ENCODE data around the gene RAD18.

Gene RAD18

DNA sequence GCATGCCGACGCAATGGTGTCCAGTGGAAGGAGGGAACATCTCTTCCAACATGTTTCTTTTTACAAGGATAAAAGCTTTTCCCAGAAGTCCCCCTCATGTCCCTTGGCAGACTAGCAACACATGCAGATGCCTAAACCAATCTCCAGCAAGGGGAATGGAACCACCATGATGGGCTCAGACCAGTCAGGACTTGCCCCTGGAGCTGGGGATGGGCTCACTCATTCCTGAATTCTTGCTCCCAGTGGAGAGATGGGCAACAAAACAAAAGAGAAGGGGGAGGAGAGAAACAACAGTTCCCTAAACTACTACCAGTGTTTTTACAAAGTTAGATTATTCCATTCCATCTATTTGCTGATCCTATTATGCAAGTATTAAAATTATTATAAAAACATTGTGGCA, 117.1 kb downstream of the RAD18 start:
- no peak overlapping the region for H3K14ac ChIP-seq (ENCODE audit: low read length in 2 of 2)
- peaks cover 2% of the 10 kb centered on the region for H3K79me1 ChIP-seq (replicated peaks; ENCODE audit: low read length, poor library complexity, severe bottlenecking)
- H3K36me3 ChIP-seq (ENCODE audit: control insufficient read depth in 1 of 2, insufficient read depth in 2 of 2, low read depth in 1 of 2, low read length in 2 of 2), result no peaks in the 10 kb centered on the region
- no peak overlapping the region for H3K23ac ChIP-seq (ENCODE audit: low read length in 2 of 2)
- no peaks in the 10 kb centered on the region for H3K9me3 ChIP-seq (ENCODE audit: control insufficient read depth, low read length)
- H4K8ac ChIP-seq (ENCODE audit: low read length), result no peak overlapping the region
- H3K27ac ChIP-seq (ENCODE audit: low read length, poor library complexity, severe bottlenecking), result peak overlapping the region; percentile 20
- peak overlapping the region in 1 of 2 experiments; percentile 16 for H3K18ac ChIP-seq (ENCODE audit: low read depth in 1 of 2, low read length in 2 of 2)
- peak overlapping the region in 1 of 2 experiments; percentile 79 for H3K4ac ChIP-seq (ENCODE audit: low read depth in 1 of 2, low read length in 2 of 2)
- 85% methylated on average over 2 of the region's 2 CpGs for WGBS
- H2BK5ac ChIP-seq (ENCODE audit: low read depth, low read length, poor library complexity, severe bottlenecking), result no peak overlapping the region
- H3K27me3 ChIP-seq (ENCODE audit: control insufficient read depth in 1 of 2, insufficient read depth in 1 of 2, low read length in 2 of 2), result peaks cover 0 to 3% of the 10 kb centered on the region in 2 experiments
- DNase-seq, result no peak
- H3K4me3 ChIP-seq (ENCODE audit: insufficient read depth in 1 of 2, low read depth in 1 of 2, low read length in 2 of 2), result no peak overlapping the region
- peak overlapping the region; percentile 43 for H2AK5ac ChIP-seq (ENCODE audit: low read length, severe bottlenecking)
- H2BK120ac ChIP-seq (ENCODE audit: low read depth, low read length), result no peak overlapping the region
- H3K4me2 ChIP-seq (ENCODE audit: low read length, poor library complexity, severe bottlenecking), result no peak overlapping the region
- H3K9ac ChIP-seq (ENCODE audit: low read length), result no peak overlapping the region
- H2AFZ ChIP-seq (ENCODE audit: low read depth, low read length), result no peak overlapping the region
- H2BK12ac ChIP-seq (ENCODE audit: low read length in 2 of 2), result peak overlapping the region in 1 of 2 experiments; percentile 0
- H3K4me1 ChIP-seq (ENCODE audit: control insufficient read depth, insufficient read depth, low read depth, low read length), result peaks cover 16% of the 10 kb centered on the region
- H2BK15ac ChIP-seq (ENCODE audit: low read depth, poor library complexity, severe bottlenecking), result peak overlapping the region; percentile 78
- H4K91ac ChIP-seq (ENCODE audit: low read length), result no peak overlapping the region

DNA sequence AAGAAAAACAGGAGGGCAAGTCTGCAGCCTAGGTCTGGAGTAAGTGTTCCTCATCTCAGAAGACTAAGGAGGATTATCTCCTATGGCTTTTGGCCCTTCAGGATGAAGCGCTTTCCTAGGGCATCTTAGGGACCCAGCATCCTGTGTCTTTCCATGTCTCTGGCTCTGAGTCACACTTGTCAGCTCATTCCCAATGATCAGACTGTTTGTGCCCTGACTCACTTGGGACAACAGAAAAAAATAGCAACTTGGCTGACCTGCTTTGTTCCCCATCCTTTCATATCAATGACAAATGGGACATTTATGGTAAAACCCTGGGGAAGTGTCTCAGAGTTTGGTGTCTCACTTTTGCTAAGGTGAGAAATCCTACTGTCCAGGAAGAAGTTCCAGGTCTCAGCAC, 117.6 kb downstream of the RAD18 start:
- no peak overlapping the region for H3K23ac ChIP-seq (ENCODE audit: low read length in 2 of 2)
- H2AFZ ChIP-seq (ENCODE audit: low read depth, low read length), result no peak overlapping the region
- no peak overlapping the region for H3K4me3 ChIP-seq (ENCODE audit: insufficient read depth in 1 of 2, low read depth in 1 of 2, low read length in 2 of 2)
- H3K4me2 ChIP-seq (ENCODE audit: low read length, poor library complexity, severe bottlenecking), result no peak overlapping the region
- H3K4me1 ChIP-seq (ENCODE audit: control insufficient read depth, insufficient read depth, low read depth, low read length), result peaks cover 17% of the 10 kb centered on the region
- H3K14ac ChIP-seq (ENCODE audit: low read length in 2 of 2), result no peak overlapping the region
- H3K9me3 ChIP-seq (ENCODE audit: control insufficient read depth, low read length), result no peaks in the 10 kb centered on the region
- H3K27me3 ChIP-seq (ENCODE audit: control insufficient read depth in 1 of 2, insufficient read depth in 1 of 2, low read length in 2 of 2), result peaks cover 0 to 3% of the 10 kb centered on the region in 2 experiments
- H3K18ac ChIP-seq (ENCODE audit: low read depth in 1 of 2, low read length in 2 of 2), result no peak overlapping the region
- peak overlapping the region; percentile 43 for H2AK5ac ChIP-seq (ENCODE audit: low read length, severe bottlenecking)
- H2BK120ac ChIP-seq (ENCODE audit: low read depth, low read length), result no peak overlapping the region
- peak overlapping the region; percentile 20 for H3K27ac ChIP-seq (ENCODE audit: low read length, poor library complexity, severe bottlenecking)
- H3K36me3 ChIP-seq (ENCODE audit: control insufficient read depth in 1 of 2, insufficient read depth in 2 of 2, low read depth in 1 of 2, low read length in 2 of 2), result no peaks in the 10 kb centered on the region
- H2BK15ac ChIP-seq (ENCODE audit: low read depth, poor library complexity, severe bottlenecking), result no peak overlapping the region
- H3K79me1 ChIP-seq (replicated peaks; ENCODE audit: low read length, poor library complexity, severe bottlenecking), result peaks cover 2% of the 10 kb centered on the region
- no peak overlapping the region for H3K9ac ChIP-seq (ENCODE audit: low read length)
- no peak overlapping the region for H4K8ac ChIP-seq (ENCODE audit: low read length)
- no peak overlapping the region for H3K4ac ChIP-seq (ENCODE audit: low read depth in 1 of 2, low read length in 2 of 2)
- H2BK12ac ChIP-seq (ENCODE audit: low read length in 2 of 2), result no peak overlapping the region
- no peak overlapping the region for H2BK5ac ChIP-seq (ENCODE audit: low read depth, low read length, poor library complexity, severe bottlenecking)
- no peak overlapping the region for H4K91ac ChIP-seq (ENCODE audit: low read length)
- DNase-seq, result peak; percentile 71
- WGBS, result 38% methylated on average over 1 of the region's 1 CpG

DNA sequence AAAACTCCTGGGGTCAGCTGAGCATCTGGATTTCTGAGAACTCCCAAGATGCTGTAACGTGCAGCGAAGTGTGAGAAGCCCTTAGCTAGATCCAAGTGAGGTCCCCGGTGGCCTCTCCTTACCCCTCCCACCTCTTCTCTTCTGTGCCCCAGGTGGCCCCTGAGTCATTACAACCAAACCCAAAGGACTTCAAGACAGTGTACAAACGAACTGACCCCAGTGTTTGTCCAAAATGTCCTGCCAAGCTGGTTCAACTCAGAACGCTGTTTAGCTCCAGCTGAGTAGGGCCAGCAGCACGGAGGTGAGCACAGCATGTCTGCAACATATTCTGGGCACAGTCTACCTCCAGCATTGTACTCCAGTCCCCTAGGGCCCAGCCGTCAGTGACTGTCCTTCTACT, 119.9 kb downstream of the RAD18 start:
- H3K14ac ChIP-seq (ENCODE audit: low read length in 2 of 2), result no peak overlapping the region
- DNase-seq, result no peak
- H3K23ac ChIP-seq (ENCODE audit: low read length in 2 of 2), result no peak overlapping the region
- H3K4me2 ChIP-seq (ENCODE audit: low read length, poor library complexity, severe bottlenecking), result no peak overlapping the region
- H2AK5ac ChIP-seq (ENCODE audit: low read length, severe bottlenecking), result peak overlapping the region; percentile 36
- peaks cover 13% of the 10 kb centered on the region for H3K4me1 ChIP-seq (ENCODE audit: control insufficient read depth, insufficient read depth, low read depth, low read length)
- no peak overlapping the region for H3K4me3 ChIP-seq (ENCODE audit: insufficient read depth in 1 of 2, low read depth in 1 of 2, low read length in 2 of 2)
- no peak overlapping the region for H2AFZ ChIP-seq (ENCODE audit: low read depth, low read length)
- H3K4ac ChIP-seq (ENCODE audit: low read depth in 1 of 2, low read length in 2 of 2), result no peak overlapping the region
- H3K18ac ChIP-seq (ENCODE audit: low read depth in 1 of 2, low read length in 2 of 2), result no peak overlapping the region
- H3K27me3 ChIP-seq (ENCODE audit: control insufficient read depth in 1 of 2, insufficient read depth in 1 of 2, low read length in 2 of 2), result peaks cover 0 to 6% of the 10 kb centered on the region in 2 experiments
- peaks cover 2% of the 10 kb centered on the region for H3K79me1 ChIP-seq (replicated peaks; ENCODE audit: low read length, poor library complexity, severe bottlenecking)
- 93% methylated on average over 6 of the region's 7 CpGs for WGBS
- H2BK5ac ChIP-seq (ENCODE audit: low read depth, low read length, poor library complexity, severe bottlenecking), result no peak overlapping the region
- H4K91ac ChIP-seq (ENCODE audit: low read length), result no peak overlapping the region
- H3K27ac ChIP-seq (ENCODE audit: low read length, poor library complexity, severe bottlenecking), result no peak overlapping the region
- H4K8ac ChIP-seq (ENCODE audit: low read length), result no peak overlapping the region
- no peaks in the 10 kb centered on the region for H3K9me3 ChIP-seq (ENCODE audit: control insufficient read depth, low read length)
- H2BK15ac ChIP-seq (ENCODE audit: low read depth, poor library complexity, severe bottlenecking), result peak overlapping the region; percentile 44
- H2BK120ac ChIP-seq (ENCODE audit: low read depth, low read length), result no peak overlapping the region
- H2BK12ac ChIP-seq (ENCODE audit: low read length in 2 of 2), result no peak overlapping the region
- no peaks in the 10 kb centered on the region for H3K36me3 ChIP-seq (ENCODE audit: control insufficient read depth in 1 of 2, insufficient read depth in 2 of 2, low read depth in 1 of 2, low read length in 2 of 2)
- no peak overlapping the region for H3K9ac ChIP-seq (ENCODE audit: low read length)

DNA sequence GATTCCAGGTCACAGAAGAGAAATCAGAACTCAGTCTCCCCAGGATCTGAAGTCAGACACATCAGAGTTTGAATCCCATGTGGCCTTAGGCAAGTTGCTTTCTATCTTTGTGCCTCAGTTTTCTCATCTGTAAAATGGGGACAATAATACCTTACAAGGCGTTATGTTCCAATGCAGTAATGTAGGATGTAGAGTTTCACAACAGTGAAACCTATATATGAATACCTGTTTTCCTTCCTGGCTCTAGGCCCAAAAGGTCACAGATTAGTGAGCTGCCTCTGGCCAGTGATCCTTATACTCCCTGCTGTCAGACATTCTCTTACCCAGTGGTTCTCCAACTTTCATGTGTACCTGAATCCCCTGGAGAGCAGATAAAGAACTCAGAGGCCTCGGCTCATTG, 121.0 kb downstream of the RAD18 start:
- no peak overlapping the region for H2BK12ac ChIP-seq (ENCODE audit: low read length in 2 of 2)
- no peak overlapping the region for H3K27ac ChIP-seq (ENCODE audit: low read length, poor library complexity, severe bottlenecking)
- no peak overlapping the region for H2BK120ac ChIP-seq (ENCODE audit: low read depth, low read length)
- no peak overlapping the region for H3K18ac ChIP-seq (ENCODE audit: low read depth in 1 of 2, low read length in 2 of 2)
- H3K4me2 ChIP-seq (ENCODE audit: low read length, poor library complexity, severe bottlenecking), result no peak overlapping the region
- no peak overlapping the region for H3K23ac ChIP-seq (ENCODE audit: low read length in 2 of 2)
- peaks cover 11% of the 10 kb centered on the region for H3K4me1 ChIP-seq (ENCODE audit: control insufficient read depth, insufficient read depth, low read depth, low read length)
- no peak overlapping the region for H2BK15ac ChIP-seq (ENCODE audit: low read depth, poor library complexity, severe bottlenecking)
- no peak overlapping the region for H4K8ac ChIP-seq (ENCODE audit: low read length)
- peaks cover 2% of the 10 kb centered on the region for H3K79me1 ChIP-seq (replicated peaks; ENCODE audit: low read length, poor library complexity, severe bottlenecking)
- no peak overlapping the region for H2AFZ ChIP-seq (ENCODE audit: low read depth, low read length)
- peak overlapping the region; percentile 88 for H2AK5ac ChIP-seq (ENCODE audit: low read length, severe bottlenecking)
- WGBS, result 83% methylated on average over 2 of the region's 2 CpGs
- peaks cover 0 to 6% of the 10 kb centered on the region in 2 experiments for H3K27me3 ChIP-seq (ENCODE audit: control insufficient read depth in 1 of 2, insufficient read depth in 1 of 2, low read length in 2 of 2)
- DNase-seq, result no peak
- no peak overlapping the region for H3K4me3 ChIP-seq (ENCODE audit: insufficient read depth in 1 of 2, low read depth in 1 of 2, low read length in 2 of 2)
- H2BK5ac ChIP-seq (ENCODE audit: low read depth, low read length, poor library complexity, severe bottlenecking), result no peak overlapping the region
- no peaks in the 10 kb centered on the region for H3K9me3 ChIP-seq (ENCODE audit: control insufficient read depth, low read length)
- no peak overlapping the region for H3K4ac ChIP-seq (ENCODE audit: low read depth in 1 of 2, low read length in 2 of 2)
- no peak overlapping the region for H3K9ac ChIP-seq (ENCODE audit: low read length)
- H3K36me3 ChIP-seq (ENCODE audit: control insufficient read depth in 1 of 2, insufficient read depth in 2 of 2, low read depth in 1 of 2, low read length in 2 of 2), result no peaks in the 10 kb centered on the region
- no peak overlapping the region for H3K14ac ChIP-seq (ENCODE audit: low read length in 2 of 2)
- H4K91ac ChIP-seq (ENCODE audit: low read length), result no peak overlapping the region

Measured in mesenchymal stem cell (in vitro differentiated cells and primary cell).